H1 (cell line): Measurements from ENCODE around the gene AIG1.

Source experiments
- POLR2AphosphoS5 ChIP-seq: IDR thresholded peaks from 2 replicates; pipeline ENCODE4 v1.6.1; 2011; ENCODE audit warnings: low read depth, low read length
- TF ChIP-seq, protein P1 (sequence below), 3 experiments: IDR thresholded peaks; 1 replicate in 2 of 3; 2 replicates in 1 of 3; pipeline versions ENCODE4 v1.5.1 to v1.6.1; 2011; ENCODE audit warnings: low read length in 3 of 3, mild to moderate bottlenecking in 3 of 3, inconsistent platforms in 2 of 3, low read depth in 1 of 3, moderate library complexity in 1 of 3; ENCODE audit not compliant: insufficient read depth in 1 of 3; ENCODE audit errors: control extremely low read depth in 1 of 3
- TF ChIP-seq, protein P2 (sequence below): IDR thresholded peaks from 2 replicates; pipeline ENCODE4 v1.6.1; 2012; ENCODE audit warnings: low read length, inconsistent platforms

DNA sequence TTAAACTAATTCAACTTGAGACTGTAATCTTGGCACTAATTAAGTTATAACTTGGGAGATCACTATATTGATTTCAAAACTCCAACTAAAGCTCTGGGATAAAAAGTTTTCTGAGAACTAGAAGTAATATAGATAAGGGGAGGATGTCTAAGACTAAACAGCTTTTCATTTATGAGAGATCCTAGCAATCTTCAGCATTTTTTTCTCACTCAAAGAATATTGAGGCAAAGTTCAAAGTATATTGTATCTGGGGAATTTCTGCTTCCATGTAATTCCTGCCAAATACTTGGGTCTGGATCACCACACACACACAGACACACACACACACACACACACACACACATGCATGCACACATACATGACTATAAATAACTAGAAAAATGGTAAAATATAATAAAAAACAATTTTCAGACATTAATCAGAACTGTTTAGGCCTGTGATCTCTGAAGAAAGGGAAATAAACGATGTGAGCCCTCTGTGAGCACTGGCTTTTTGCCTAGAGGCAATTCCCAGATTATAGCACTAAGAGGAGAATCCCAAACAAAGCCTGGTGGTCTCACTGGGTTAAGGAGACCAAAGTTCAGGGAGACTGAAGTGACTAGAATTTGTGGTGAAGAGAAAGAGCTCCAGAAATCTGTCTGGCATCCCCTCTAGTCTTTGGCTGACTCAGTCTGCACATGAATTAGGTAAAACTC lies 297.0 kb downstream of the AIG1 start:
- no peak for TF ChIP-seq POLR2AphosphoS5
- TF ChIP-seq, protein P1, sequence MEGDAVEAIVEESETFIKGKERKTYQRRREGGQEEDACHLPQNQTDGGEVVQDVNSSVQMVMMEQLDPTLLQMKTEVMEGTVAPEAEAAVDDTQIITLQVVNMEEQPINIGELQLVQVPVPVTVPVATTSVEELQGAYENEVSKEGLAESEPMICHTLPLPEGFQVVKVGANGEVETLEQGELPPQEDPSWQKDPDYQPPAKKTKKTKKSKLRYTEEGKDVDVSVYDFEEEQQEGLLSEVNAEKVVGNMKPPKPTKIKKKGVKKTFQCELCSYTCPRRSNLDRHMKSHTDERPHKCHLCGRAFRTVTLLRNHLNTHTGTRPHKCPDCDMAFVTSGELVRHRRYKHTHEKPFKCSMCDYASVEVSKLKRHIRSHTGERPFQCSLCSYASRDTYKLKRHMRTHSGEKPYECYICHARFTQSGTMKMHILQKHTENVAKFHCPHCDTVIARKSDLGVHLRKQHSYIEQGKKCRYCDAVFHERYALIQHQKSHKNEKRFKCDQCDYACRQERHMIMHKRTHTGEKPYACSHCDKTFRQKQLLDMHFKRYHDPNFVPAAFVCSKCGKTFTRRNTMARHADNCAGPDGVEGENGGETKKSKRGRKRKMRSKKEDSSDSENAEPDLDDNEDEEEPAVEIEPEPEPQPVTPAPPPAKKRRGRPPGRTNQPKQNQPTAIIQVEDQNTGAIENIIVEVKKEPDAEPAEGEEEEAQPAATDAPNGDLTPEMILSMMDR (IDR thresholded peaks at IDR 0.05; ENCODE audit: control extremely low read depth in 1 of 3, insufficient read depth in 1 of 3, low read depth in 1 of 3, low read length in 3 of 3), result no peak
- TF ChIP-seq, protein P2, sequence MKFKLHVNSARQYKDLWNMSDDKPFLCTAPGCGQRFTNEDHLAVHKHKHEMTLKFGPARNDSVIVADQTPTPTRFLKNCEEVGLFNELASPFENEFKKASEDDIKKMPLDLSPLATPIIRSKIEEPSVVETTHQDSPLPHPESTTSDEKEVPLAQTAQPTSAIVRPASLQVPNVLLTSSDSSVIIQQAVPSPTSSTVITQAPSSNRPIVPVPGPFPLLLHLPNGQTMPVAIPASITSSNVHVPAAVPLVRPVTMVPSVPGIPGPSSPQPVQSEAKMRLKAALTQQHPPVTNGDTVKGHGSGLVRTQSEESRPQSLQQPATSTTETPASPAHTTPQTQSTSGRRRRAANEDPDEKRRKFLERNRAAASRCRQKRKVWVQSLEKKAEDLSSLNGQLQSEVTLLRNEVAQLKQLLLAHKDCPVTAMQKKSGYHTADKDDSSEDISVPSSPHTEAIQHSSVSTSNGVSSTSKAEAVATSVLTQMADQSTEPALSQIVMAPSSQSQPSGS, result no peak
